C4-2B (cell line): ENCODE data around the gene NHSL2.

ENCODE experiments used
- ZFX ChIP-seq: fragments of 450-650 bp; IDR thresholded peaks from 2 replicates; pipeline ENCODE4 v1.6.1; 2017
- TF ChIP-seq, protein P1 (sequence below): fragments of 450-650 bp; conservative IDR thresholded peaks from 2 replicates; pipeline ENCODE4 v1.5.1; 2017; ENCODE audit warnings: mild to moderate bottlenecking

DNA sequence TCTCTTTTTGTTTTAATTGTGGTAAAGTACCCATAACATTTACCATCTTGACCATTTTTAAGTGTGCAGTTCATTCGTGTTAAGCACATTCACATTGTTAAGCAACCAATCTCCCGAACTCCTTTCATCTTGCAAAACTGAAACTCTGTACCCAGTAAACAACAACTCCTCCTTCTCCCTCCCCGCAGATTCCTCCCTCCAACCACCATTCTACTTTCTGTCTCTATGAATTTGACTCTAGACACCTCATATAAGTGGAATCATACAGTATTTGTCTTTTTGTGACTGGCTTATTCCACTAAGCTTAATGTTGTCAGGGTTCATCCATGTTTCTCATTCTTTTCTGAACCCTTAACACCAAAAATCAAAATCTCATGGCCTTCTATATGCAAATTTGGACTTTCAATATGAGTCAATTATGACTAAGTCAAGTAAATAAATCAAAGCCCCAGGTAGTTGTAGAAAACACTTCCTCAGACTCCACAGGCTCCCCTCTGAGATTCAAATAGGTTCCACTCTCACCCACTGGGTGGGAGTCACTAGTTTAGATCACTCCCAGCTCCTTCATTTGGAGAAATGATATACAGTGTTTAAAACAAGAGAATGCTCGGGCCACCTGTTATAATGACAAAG, 230.8 kb downstream of the NHSL2 start:
- TF ChIP-seq, protein P1, sequence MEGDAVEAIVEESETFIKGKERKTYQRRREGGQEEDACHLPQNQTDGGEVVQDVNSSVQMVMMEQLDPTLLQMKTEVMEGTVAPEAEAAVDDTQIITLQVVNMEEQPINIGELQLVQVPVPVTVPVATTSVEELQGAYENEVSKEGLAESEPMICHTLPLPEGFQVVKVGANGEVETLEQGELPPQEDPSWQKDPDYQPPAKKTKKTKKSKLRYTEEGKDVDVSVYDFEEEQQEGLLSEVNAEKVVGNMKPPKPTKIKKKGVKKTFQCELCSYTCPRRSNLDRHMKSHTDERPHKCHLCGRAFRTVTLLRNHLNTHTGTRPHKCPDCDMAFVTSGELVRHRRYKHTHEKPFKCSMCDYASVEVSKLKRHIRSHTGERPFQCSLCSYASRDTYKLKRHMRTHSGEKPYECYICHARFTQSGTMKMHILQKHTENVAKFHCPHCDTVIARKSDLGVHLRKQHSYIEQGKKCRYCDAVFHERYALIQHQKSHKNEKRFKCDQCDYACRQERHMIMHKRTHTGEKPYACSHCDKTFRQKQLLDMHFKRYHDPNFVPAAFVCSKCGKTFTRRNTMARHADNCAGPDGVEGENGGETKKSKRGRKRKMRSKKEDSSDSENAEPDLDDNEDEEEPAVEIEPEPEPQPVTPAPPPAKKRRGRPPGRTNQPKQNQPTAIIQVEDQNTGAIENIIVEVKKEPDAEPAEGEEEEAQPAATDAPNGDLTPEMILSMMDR: no peak
- TF ChIP-seq ZFX: no peak
